K562 (cell line): ENCODE results near the gene EN2. TPM values are rescaled to one million over a fixed set of nuclear protein-coding genes. Genes with fewer than 3 reads are reported as not detected.

ENCODE experiments used
- ATAC-seq: fragments of 200-7000 bp; cut with Tn5 transposase; 3 replicates; pipeline ENCODE4 v1.9.1; 2020; ENCODE audit warnings: moderate library complexity
- BruUV-seq: library from RNA; stranded (reverse); fragments of 400-500 nt; replicated peaks from 2 replicates; lab custom pipeline; 2021; lab: Mats Ljungman, UMichigan
- CTCF ChIA-PET: fragments of 300-600 bp; formaldehyde crosslinking; extraction: SDS; loops from one replicate; lab custom pipeline; 2021; ENCODE audit warnings: low intra/inter-chr PET ratio; lab: Yijun Ruan, JAX
- POLR2A ChIA-PET: fragments of 300-600, 350-650 bp; sonication (Branson Sonifier 250); formaldehyde crosslinking; extraction: SDS; loops from one replicate; lab custom pipeline; 2021; ENCODE audit warnings: antibody characterized with exemption, inconsistent platforms; lab: Yijun Ruan, JAX
- DNase-seq, 4 experiments: peaks; one replicate each; pipeline versions ENCODE4 v3.0.0 to v3.0.0-alpha.2; 2011 to 2018; ENCODE audit warnings: low spot score in 3 of 4, mixed read lengths in 3 of 4; ENCODE audit errors: extremely low read depth in 1 of 4
- FAIRE-seq: peaks from 2 replicates; lab custom pipeline; 2011; peaks lifted over from hg19 to GRCh38; lab: Jason Lieb, UNC
- H2AFZ ChIP-seq: 2 replicates; pipeline ENCODE4 v1.6.0; 2011; ENCODE audit warnings: low read depth, low read length, control low read depth, inconsistent platforms
- H3K27ac ChIP-seq: fragments of 200-600 bp; 3 replicates; pipeline ENCODE4 v1.8.0; 2011; ENCODE audit warnings: low read depth, mild to moderate bottlenecking, control low read depth, inconsistent platforms, low read length, moderate library complexity, mixed read lengths; ENCODE audit errors: extremely low read depth
- H3K27me3 ChIP-seq, 2 experiments: fragments of 300-600 bp in 1 of 2; 2 replicates in 1 of 2; 3 replicates in 1 of 2; pipeline versions ENCODE4 v1.6.0 to v1.8.0; 2011; ENCODE audit warnings: inconsistent platforms in 2 of 2, low read length in 2 of 2, mild to moderate bottlenecking in 1 of 2, mixed read lengths in 1 of 2, moderate library complexity in 1 of 2; ENCODE audit not compliant: control insufficient read depth in 2 of 2, insufficient read depth in 2 of 2
- H3K36me3 ChIP-seq: fragments of 300-600 bp; 3 replicates; pipeline ENCODE4 v1.8.0; 2011; ENCODE audit warnings: mild to moderate bottlenecking, low read length, inconsistent platforms; ENCODE audit not compliant: control insufficient read depth, insufficient read depth
- H3K4me1 ChIP-seq, 2 experiments: fragments of 200-600 bp in 1 of 2; replicated peaks in 1 of 2; 2 replicates in 1 of 2; 3 replicates in 1 of 2; pipeline versions ENCODE4 v1.5.1 to v1.8.0; 2011; ENCODE audit warnings: inconsistent platforms in 2 of 2, low read length in 2 of 2, mild to moderate bottlenecking in 1 of 2, mixed read lengths in 1 of 2, moderate library complexity in 1 of 2; ENCODE audit not compliant: control insufficient read depth in 2 of 2, insufficient read depth in 2 of 2
- H3K4me2 ChIP-seq: 2 replicates; pipeline ENCODE4 v1.6.1; 2011; ENCODE audit warnings: low read length, control low read depth, inconsistent platforms, mixed read lengths; ENCODE audit not compliant: insufficient read depth
- H3K4me3 ChIP-seq: fragments of 200-600 bp; sonication (generic), shearing (Covaris generic); 2 replicates; pipeline ENCODE4 v1.5.1; 2016; ENCODE audit warnings: control low read depth, inconsistent platforms
- H3K79me2 ChIP-seq: fragments of 200-600 bp; 3 replicates; pipeline ENCODE4 v1.8.0; 2011; ENCODE audit warnings: low read length, inconsistent platforms; ENCODE audit not compliant: control insufficient read depth, insufficient read depth
- H3K9ac ChIP-seq, 2 experiments: 2 replicates each; pipeline versions ENCODE4 v1.6.0 to v1.6.1; 2011; ENCODE audit warnings: low read depth in 2 of 2, low read length in 2 of 2, control low read depth in 1 of 2, inconsistent platforms in 1 of 2, mild to moderate bottlenecking in 1 of 2, mixed read lengths in 1 of 2; ENCODE audit not compliant: insufficient read depth in 1 of 2
- H3K9me1 ChIP-seq: one replicate; pipeline ENCODE4 v1.6.0; 2011; ENCODE audit warnings: inconsistent platforms, mild to moderate bottlenecking, low read length, moderate library complexity; ENCODE audit not compliant: control insufficient read depth, insufficient read depth
- H3K9me3 ChIP-seq: replicated peaks from 2 replicates; pipeline ENCODE4 v1.5.1; 2011; ENCODE audit warnings: low read depth, low read length, inconsistent platforms; ENCODE audit not compliant: control insufficient read depth, insufficient read depth
- H4K20me1 ChIP-seq: replicated peaks from 2 replicates; pipeline ENCODE4 v1.6.1; 2011; ENCODE audit warnings: low read length, inconsistent platforms, mixed read lengths; ENCODE audit not compliant: control insufficient read depth, insufficient read depth
- HOXB6 ChIP-seq: fragments of 250-450 bp; sonication (Bioruptor Pico); IDR thresholded peaks from 2 replicates; pipeline ENCODE4 v1.5.1; 2022; ENCODE audit warnings: mild to moderate bottlenecking, borderline replicate concordance
- PBX2 ChIP-seq, 2 experiments: IDR thresholded peaks in 1 of 2; conservative IDR thresholded peaks in 1 of 2; 2 replicates each; pipeline ENCODE4 v1.6.1; 2016; ENCODE audit warnings: low read depth in 2 of 2, mild to moderate bottlenecking in 1 of 2, missing compliant biosample characterization in 1 of 2, missing genetic modification characterization in 1 of 2, moderate library complexity in 1 of 2
- POLR2AphosphoS5 ChIP-seq: IDR thresholded peaks from 2 replicates; pipeline ENCODE4 v1.6.1; 2011; ENCODE audit warnings: mild to moderate bottlenecking, low read depth, low read length, moderate library complexity; ENCODE audit not compliant: control insufficient read depth, insufficient read depth
- RUNX1 ChIP-seq: sonication (generic); IDR thresholded peaks from 2 replicates; pipeline ENCODE4 v1.6.1; 2016; ENCODE audit warnings: antibody characterized with exemption, low read depth
- TRIM25 ChIP-seq: fragments of 450-650 bp; IDR thresholded peaks from 2 replicates; pipeline ENCODE4 v1.7.0; 2016; ENCODE audit warnings: borderline replicate concordance
- ZBTB8A ChIP-seq: fragments of 450-650 bp; IDR thresholded peaks from 2 replicates; pipeline ENCODE4 v1.6.1; 2018; ENCODE audit warnings: mild to moderate bottlenecking, moderate library complexity; ENCODE audit not compliant: partially characterized antibody
- ZNF280B ChIP-seq: fragments of 250-450 bp; sonication (Bioruptor Pico); IDR thresholded peaks from 2 replicates; pipeline ENCODE4 v1.5.1; 2021; ENCODE audit warnings: mild to moderate bottlenecking
- ZNF551 ChIP-seq: fragments of 250-450 bp; sonication (Bioruptor Pico); IDR thresholded peaks from 2 replicates; pipeline ENCODE4 v1.5.0; 2021; ENCODE audit warnings: mild to moderate bottlenecking, moderate library complexity
- ZNF583 ChIP-seq: fragments of 250-450 bp; sonication (Bioruptor Pico); IDR thresholded peaks from 2 replicates; pipeline ENCODE4 v1.4.0; 2020
- ZNF589 ChIP-seq: fragments of 200-800 bp; sonication (Bioruptor generic); IDR thresholded peaks from 2 replicates; pipeline ENCODE4 v1.6.1; 2016; ENCODE audit warnings: low read depth, missing genetic modification characterization, missing compliant biosample characterization
- ZNF644 ChIP-seq: fragments of 200-800 bp; sonication (Bioruptor generic); IDR thresholded peaks from 2 replicates; pipeline ENCODE4 v1.6.1; 2016; ENCODE audit warnings: low read depth, missing genetic modification characterization, missing compliant biosample characterization
- ZZZ3 ChIP-seq: fragments of 450-650 bp; IDR thresholded peaks from 2 replicates; pipeline ENCODE4 v1.6.1; 2016; ENCODE audit warnings: antibody characterized with exemption, mild to moderate bottlenecking, moderate library complexity
- WGBS: fragments of 100-300 bp; shearing (Covaris generic); methylation state at CpG from one replicate; pipeline ENCODE4 v1.1.6; 2016; ENCODE audit warnings: low coverage, mixed read lengths; ENCODE audit not compliant: insufficient coverage; ENCODE audit errors: missing lambda C conversion rate; 5-methylcytosine and 5-hydroxymethylcytosine counted together
- in situ Hi-C: fragments of 300-500 bp; cut with MboI; formaldehyde crosslinking; loops from 4 replicates; pipeline ENCODE4 v1.15.0; 2018; ENCODE audit warnings: inconsistent platforms, mixed read lengths
- intact Hi-C: fragments of 100-400 bp; cut with micrococcal nuclease; formaldehyde crosslinking; loops from 2 replicates; pipeline ENCODE4 v1.14.2; 2022
- polyA plus RNA-seq, 8 experiments: library from polyadenylated mRNA; depleted of rRNA in 4 of 8; stranded (reverse) in 5 of 8; unstranded in 3 of 8; fragments of >200 nt; fragmentation: Nextera tagmentation in 2 of 8; fragmentation: Illumina TruSeq in 1 of 8; extraction: Ambion mirVana in 2 of 8; extraction: Trizol in 1 of 8; gene quantifications; 2 replicates each; pipeline versions ENCODE4 v1.2.1 to v1.2.3, GENCODE V29; 2011 to 2014; ENCODE audit warnings: inconsistent platforms in 1 of 8, missing spikeins in 1 of 8
- total RNA-seq, 7 experiments: library from RNA; depleted of rRNA in 6 of 7; stranded (reverse); fragments of >200 nt in 6 of 7; fragmentation: Illumina TruSeq in 2 of 7; extraction: Trizol in 2 of 7; gene quantifications; 2 replicates each; pipeline versions ENCODE4 v1.2.1 to v1.2.3, GENCODE V29; 2011 to 2021; ENCODE audit warnings: low replicate concordance in 1 of 7

Gene EN2
- total and polyA plus RNA-seq, 9 of the 15 experiments (the other 6 are each of a cell fraction or from before 2014, with no cell fraction given) = 0.04 TPM; not detected in 7

GRCh38 chr7:155431711-155432110 lies 26.2 kb upstream of the EN2 start (continued):
- no peak for TF ChIP-seq HOXB6

GRCh38 chr7:155435110-155435509 lies 22.8 kb upstream of the EN2 start:
- no peak for TF ChIP-seq TRIM25
- no peak for TF ChIP-seq ZNF551 (CRISPR knock-in tag)
- no peak for TF ChIP-seq ZZZ3
- no peak for TF ChIP-seq ZNF644
- TF ChIP-seq ZNF280B = no peak
- TF ChIP-seq ZBTB8A = no peak
- no peak for TF ChIP-seq ZNF589 (CRISPR knock-in tag)
- TF ChIP-seq ZNF583 (CRISPR knock-in tag) = no peak
- no peak for TF ChIP-seq POLR2AphosphoS5
- no peak for TF ChIP-seq RUNX1
- TF ChIP-seq PBX2 (CRISPR knock-in tag; IDR thresholded peaks at IDR 0.05; ENCODE audit: low read depth) = no peak
- TF ChIP-seq PBX2 (tag; conservative IDR thresholded peaks at IDR 0.05; ENCODE audit: low read depth) = no peak
- TF ChIP-seq, all 486 proteins: peak for 0
- CTCF ChIA-PET = no interaction called here
- DNase-seq (no peak), FAIRE-seq (no peak), ATAC-seq (no peak)
- 1% methylated on average over 3 of the region's 3 CpGs for WGBS
- Histone ChIP-seq H2AFZ (no peak overlapping the region), H3K9me3 (no peaks in the 10 kb centered on the region), H3K4me1 (no peaks in the 10 kb centered on the region), H3K9me1 (no peaks in the 10 kb centered on the region), H3K4me3 (no peak overlapping the region), H3K79me2 (no peaks in the 10 kb centered on the region), H3K27ac (no peak overlapping the region), H3K4me2 (no peak overlapping the region), H3K9ac (no peak overlapping the region), H3K27me3 (peaks cover 29 to 74% of the 10 kb centered on the region in 2 experiments), H4K20me1 (no peaks in the 10 kb centered on the region; the same call in 1 of the 2 replicates), H3K36me3 (no peaks in the 10 kb centered on the region)
- no TSS peak for BruUV-seq
- POLR2A ChIA-PET = interaction anchor here (0.6 to 1.2 kb wide), 2 partner anchors 21 to 51 kb away, joined by 3 read pairs; no protein-coding TSS in a partner anchor
- in situ Hi-C loops (no loop called here), intact Hi-C loops (no loop called here)
